Neural cell (in vitro differentiated cells): ENCODE measurements around the gene PPP3CA. TPM values are rescaled to one million over a fixed set of nuclear protein-coding genes. Genes with fewer than 3 reads are reported as not detected.
"Not testable (repeated sequence)": the region's sequence is repeated elsewhere in the genome, so short reads cannot be mapped to it uniquely, and the experiment has no call there.

ENCODE experiments used
- H2AFZ ChIP-seq: fragments of 200-600, 300-800 bp; sonication (generic), shearing (Covaris generic); 2 replicates; pipeline ENCODE4 v1.6.0; 2014; ENCODE audit warnings: low read depth, mild to moderate bottlenecking, antibody characterized with exemption, low read length, moderate library complexity
- H3F3A ChIP-seq: fragments of 200-600 bp; shearing (Covaris generic); 2 replicates; pipeline ENCODE4 v1.6.1; 2016; ENCODE audit warnings: mild to moderate bottlenecking, moderate library complexity, mixed read lengths, antibody characterized with exemption, low read length; ENCODE audit not compliant: insufficient read depth, poor library complexity, severe bottlenecking
- H3K27ac ChIP-seq: fragments of 200-600, 300-800 bp; sonication (generic), shearing (Covaris generic); 2 replicates; pipeline ENCODE4 v1.5.1; 2014; ENCODE audit warnings: mild to moderate bottlenecking, low read length, moderate library complexity
- H3K27me3 ChIP-seq: fragments of 300-800, 200-600 bp; sonication (generic), shearing (Covaris generic); 2 replicates; pipeline ENCODE4 v1.6.0; 2014; ENCODE audit warnings: mild to moderate bottlenecking, low read depth, low read length, moderate library complexity; ENCODE audit not compliant: insufficient read depth
- H3K36me3 ChIP-seq: fragments of 300-800, 200-600 bp; sonication (generic), shearing (Covaris generic); 2 replicates; pipeline ENCODE4 v1.5.1; 2014; ENCODE audit warnings: mild to moderate bottlenecking, antibody characterized with exemption, low read length, moderate library complexity; ENCODE audit not compliant: insufficient read depth
- H3K4me2 ChIP-seq: fragments of 300-800, 200-600 bp; sonication (generic), shearing (Covaris generic); 2 replicates; pipeline ENCODE4 v1.6.0; 2014; ENCODE audit warnings: mild to moderate bottlenecking, low read length
- H3K4me3 ChIP-seq: fragments of 300-800, 200-600 bp; sonication (generic), shearing (Covaris generic); 2 replicates; pipeline ENCODE4 v1.5.1; 2014; ENCODE audit warnings: mild to moderate bottlenecking, low read length, moderate library complexity
- H3K79me2 ChIP-seq: fragments of 200-600 bp; shearing (Covaris generic); replicated peaks from 2 replicates; pipeline ENCODE4 v1.6.0; 2014; ENCODE audit warnings: mild to moderate bottlenecking, low read length, moderate library complexity; ENCODE audit not compliant: insufficient read depth
- H3K9ac ChIP-seq: fragments of 300-800, 200-600 bp; sonication (generic), shearing (Covaris generic); 2 replicates; pipeline ENCODE4 v1.6.1; 2016; ENCODE audit warnings: mild to moderate bottlenecking, low read length, mixed read lengths
- H3K9me2 ChIP-seq: fragments of 200-600 bp; shearing (Covaris generic); 2 replicates; pipeline ENCODE4 v1.6.1; 2016; ENCODE audit warnings: mild to moderate bottlenecking, low read length, mixed read lengths; ENCODE audit not compliant: insufficient read depth
- H3K9me3 ChIP-seq: fragments of 200-600, 300-800 bp; sonication (generic), shearing (Covaris generic); 2 replicates; pipeline ENCODE4 v1.6.1; 2016; ENCODE audit warnings: mild to moderate bottlenecking, mixed run types, low read length, moderate library complexity, mixed read lengths
- H4K20me1 ChIP-seq: fragments of 200-600 bp; shearing (Covaris generic); 2 replicates; pipeline ENCODE4 v1.6.1; 2016; ENCODE audit warnings: mild to moderate bottlenecking, mixed run types; ENCODE audit not compliant: insufficient read depth
- EP300 ChIP-seq: fragments of 450-650 bp; conservative IDR thresholded peaks from 2 replicates; pipeline ENCODE4 v1.6.1; 2014; ENCODE audit warnings: antibody characterized with exemption, mild to moderate bottlenecking, moderate library complexity; ENCODE audit not compliant: poor library complexity, severe bottlenecking
- EZH2 ChIP-seq: fragments of 200-600, 300-800 bp; shearing (Covaris generic), sonication (generic); IDR thresholded peaks from 2 replicates; pipeline ENCODE4 v1.6.1; 2014; ENCODE audit warnings: antibody characterized with exemption, low read length, borderline replicate concordance, mild to moderate bottlenecking; ENCODE audit not compliant: insufficient read depth, poor library complexity, severe bottlenecking
- MXI1 ChIP-seq: fragments of 450-650 bp; conservative IDR thresholded peaks from 2 replicates; pipeline ENCODE4 v1.6.1; 2014; ENCODE audit warnings: antibody characterized with exemption, mild to moderate bottlenecking; ENCODE audit not compliant: poor library complexity, severe bottlenecking
- POLR2AphosphoS5 ChIP-seq: IDR thresholded peaks from 2 replicates; pipeline ENCODE4 v1.6.1; 2012
- RAD21 ChIP-seq: fragments of 450-650 bp; conservative IDR thresholded peaks from 2 replicates; pipeline ENCODE4 v1.6.1; 2014; ENCODE audit warnings: antibody characterized with exemption, mild to moderate bottlenecking, moderate library complexity
- SMC3 ChIP-seq: fragments of 450-650 bp; conservative IDR thresholded peaks from 2 replicates; pipeline ENCODE4 v1.6.1; 2014; ENCODE audit warnings: antibody characterized with exemption, mild to moderate bottlenecking, moderate library complexity; ENCODE audit not compliant: poor library complexity
- TAF1 ChIP-seq: IDR thresholded peaks from 2 replicates; pipeline ENCODE4 v1.6.1; 2012; ENCODE audit warnings: low read depth
- polyA plus RNA-seq: library from polyadenylated mRNA; depleted of rRNA; stranded (reverse); fragments of >200 nt; gene quantifications from 2 replicates; pipeline ENCODE4 v1.2.3, GENCODE V29; 2014
- TF ChIP-seq, protein P1 (sequence below): IDR thresholded peaks from 2 replicates; pipeline ENCODE4 v1.6.1; 2012; ENCODE audit warnings: borderline replicate concordance
- TF ChIP-seq, protein P2 (sequence below): fragments of 450-650 bp; IDR thresholded peaks from 2 replicates; pipeline ENCODE4 v1.5.1; 2014; ENCODE audit warnings: antibody characterized with exemption, mild to moderate bottlenecking, moderate library complexity; ENCODE audit not compliant: poor library complexity, severe bottlenecking

The PPP3CA gene
- polyA plus RNA-seq, 1 donor from 2014 or later: 78.2 TPM

DNA sequence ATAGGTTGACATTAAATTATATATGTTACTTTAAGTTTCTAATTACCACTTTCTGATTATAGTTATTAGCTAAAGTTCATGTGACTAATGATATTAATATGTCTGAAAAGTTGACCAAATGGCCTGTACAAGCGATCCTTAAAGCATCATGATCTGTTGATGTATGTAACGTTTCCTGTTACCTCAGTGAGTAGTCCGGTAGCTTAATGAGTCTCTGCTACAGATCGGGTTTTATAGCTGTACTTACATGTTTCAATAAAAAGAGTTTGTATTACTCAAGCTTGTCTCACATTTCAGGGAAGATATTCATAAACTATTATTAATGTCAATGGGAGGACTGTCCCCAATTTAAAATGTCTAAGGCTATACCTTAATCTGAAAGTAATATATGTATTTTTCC, 246.3 kb downstream of the PPP3CA start:
- Histone ChIP-seq H3K4me3 (no peak overlapping the region), H3K79me2 (no peaks in the 10 kb centered on the region), H3K4me2 (no peak overlapping the region), H3K36me3 (no peaks in the 10 kb centered on the region), H3F3A (no peaks in the 10 kb centered on the region), H4K20me1 (no peaks in the 10 kb centered on the region), H3K9ac (no peak overlapping the region), H3K27ac (no peak overlapping the region), H3K27me3 (no peaks in the 10 kb centered on the region), H3K9me3 (no peaks in the 10 kb centered on the region), H3K9me2 (no peaks in the 10 kb centered on the region), H2AFZ (no peak overlapping the region)
- TF ChIP-seq, protein P1, sequence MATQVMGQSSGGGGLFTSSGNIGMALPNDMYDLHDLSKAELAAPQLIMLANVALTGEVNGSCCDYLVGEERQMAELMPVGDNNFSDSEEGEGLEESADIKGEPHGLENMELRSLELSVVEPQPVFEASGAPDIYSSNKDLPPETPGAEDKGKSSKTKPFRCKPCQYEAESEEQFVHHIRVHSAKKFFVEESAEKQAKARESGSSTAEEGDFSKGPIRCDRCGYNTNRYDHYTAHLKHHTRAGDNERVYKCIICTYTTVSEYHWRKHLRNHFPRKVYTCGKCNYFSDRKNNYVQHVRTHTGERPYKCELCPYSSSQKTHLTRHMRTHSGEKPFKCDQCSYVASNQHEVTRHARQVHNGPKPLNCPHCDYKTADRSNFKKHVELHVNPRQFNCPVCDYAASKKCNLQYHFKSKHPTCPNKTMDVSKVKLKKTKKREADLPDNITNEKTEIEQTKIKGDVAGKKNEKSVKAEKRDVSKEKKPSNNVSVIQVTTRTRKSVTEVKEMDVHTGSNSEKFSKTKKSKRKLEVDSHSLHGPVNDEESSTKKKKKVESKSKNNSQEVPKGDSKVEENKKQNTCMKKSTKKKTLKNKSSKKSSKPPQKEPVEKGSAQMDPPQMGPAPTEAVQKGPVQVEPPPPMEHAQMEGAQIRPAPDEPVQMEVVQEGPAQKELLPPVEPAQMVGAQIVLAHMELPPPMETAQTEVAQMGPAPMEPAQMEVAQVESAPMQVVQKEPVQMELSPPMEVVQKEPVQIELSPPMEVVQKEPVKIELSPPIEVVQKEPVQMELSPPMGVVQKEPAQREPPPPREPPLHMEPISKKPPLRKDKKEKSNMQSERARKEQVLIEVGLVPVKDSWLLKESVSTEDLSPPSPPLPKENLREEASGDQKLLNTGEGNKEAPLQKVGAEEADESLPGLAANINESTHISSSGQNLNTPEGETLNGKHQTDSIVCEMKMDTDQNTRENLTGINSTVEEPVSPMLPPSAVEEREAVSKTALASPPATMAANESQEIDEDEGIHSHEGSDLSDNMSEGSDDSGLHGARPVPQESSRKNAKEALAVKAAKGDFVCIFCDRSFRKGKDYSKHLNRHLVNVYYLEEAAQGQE: no peak
- TF ChIP-seq POLR2AphosphoS5 (no peak), RAD21 (no peak), TAF1 (no peak), EP300 (no peak), SMC3 (no peak), MXI1 (no peak), EZH2 (no peak)
- TF ChIP-seq, protein P2, sequence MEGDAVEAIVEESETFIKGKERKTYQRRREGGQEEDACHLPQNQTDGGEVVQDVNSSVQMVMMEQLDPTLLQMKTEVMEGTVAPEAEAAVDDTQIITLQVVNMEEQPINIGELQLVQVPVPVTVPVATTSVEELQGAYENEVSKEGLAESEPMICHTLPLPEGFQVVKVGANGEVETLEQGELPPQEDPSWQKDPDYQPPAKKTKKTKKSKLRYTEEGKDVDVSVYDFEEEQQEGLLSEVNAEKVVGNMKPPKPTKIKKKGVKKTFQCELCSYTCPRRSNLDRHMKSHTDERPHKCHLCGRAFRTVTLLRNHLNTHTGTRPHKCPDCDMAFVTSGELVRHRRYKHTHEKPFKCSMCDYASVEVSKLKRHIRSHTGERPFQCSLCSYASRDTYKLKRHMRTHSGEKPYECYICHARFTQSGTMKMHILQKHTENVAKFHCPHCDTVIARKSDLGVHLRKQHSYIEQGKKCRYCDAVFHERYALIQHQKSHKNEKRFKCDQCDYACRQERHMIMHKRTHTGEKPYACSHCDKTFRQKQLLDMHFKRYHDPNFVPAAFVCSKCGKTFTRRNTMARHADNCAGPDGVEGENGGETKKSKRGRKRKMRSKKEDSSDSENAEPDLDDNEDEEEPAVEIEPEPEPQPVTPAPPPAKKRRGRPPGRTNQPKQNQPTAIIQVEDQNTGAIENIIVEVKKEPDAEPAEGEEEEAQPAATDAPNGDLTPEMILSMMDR: no peak

- Histone ChIP-seq H3K79me2 (no peaks in the 10 kb centered on the region), H3K4me3 (no peak overlapping the region), H4K20me1 (no peaks in the 10 kb centered on the region), H3K9me3 (no peaks in the 10 kb centered on the region), H3K27ac (no peak overlapping the region), H3K9me2 (no peaks in the 10 kb centered on the region), H3F3A (no peaks in the 10 kb centered on the region), H3K27me3 (no peaks in the 10 kb centered on the region), H3K4me2 (no peak overlapping the region), H3K9ac (no peak overlapping the region), H2AFZ (no peak overlapping the region), H3K36me3 (no peaks in the 10 kb centered on the region)
- TF ChIP-seq EZH2: no peak
- no peak for TF ChIP-seq MXI1
- TF ChIP-seq POLR2AphosphoS5: no peak
- TF ChIP-seq, protein P2: no peak
- no peak for TF ChIP-seq RAD21
These were observed 248.5 kb downstream of the PPP3CA start for GRCh38 chr4:101098666-101099400.

GRCh38 chr4:101092609-101093008, 254.7 kb downstream of the PPP3CA start:
- H3K9ac ChIP-seq, H3K36me3 ChIP-seq, H2AFZ ChIP-seq, H4K20me1 ChIP-seq, H3K9me3 ChIP-seq, H3K27ac ChIP-seq, H3K27me3 ChIP-seq, H3K79me2 ChIP-seq, H3F3A ChIP-seq, H3K4me2 ChIP-seq, H3K9me2 ChIP-seq, H3K4me3 ChIP-seq: not testable (repeated sequence)
